OCI-LY7 (cell line): ENCODE results near the gene S100PBP. TPM values are rescaled to one million over a fixed set of nuclear protein-coding genes. Genes with fewer than 3 reads are reported as not detected.

Experiments used
- BruUV-seq: library from RNA; stranded (reverse); fragments of 400-500 nt; replicated peaks from 2 replicates; lab custom pipeline; 2021; lab: Mats Ljungman, UMichigan
- CTCF ChIA-PET: fragments of 300-600 bp; sonication (Branson Sonifier 250); formaldehyde crosslinking; loops from one replicate; lab custom pipeline; 2022; ENCODE audit warnings: antibody characterized with exemption; ENCODE audit not compliant: unreplicated experiment; lab: Charles Lee
- POLR2A ChIA-PET: fragments of 300-600 bp; sonication (Branson Sonifier 250); formaldehyde crosslinking; loops from one replicate; lab custom pipeline; 2022; ENCODE audit warnings: antibody characterized with exemption; lab: Charles Lee
- DNase-seq: peaks from one replicate; pipeline ENCODE4 v3.0.0-alpha.2; 2015; ENCODE audit warnings: low spot score
- H2AFZ ChIP-seq: fragments of 200-600 bp; sonication (generic), shearing (Covaris generic); 2 replicates; pipeline ENCODE4 v1.6.1; 2014; ENCODE audit warnings: mild to moderate bottlenecking, antibody characterized with exemption, low read length, moderate library complexity
- H3K27ac ChIP-seq: fragments of 200-600 bp; sonication (generic); 2 replicates; pipeline ENCODE4 v1.5.1; 2014; ENCODE audit warnings: mixed run types, low read depth, mild to moderate bottlenecking, moderate library complexity, low read length, inconsistent platforms; ENCODE audit not compliant: poor library complexity, severe bottlenecking
- H3K36me3 ChIP-seq: fragments of 200-600 bp; sonication (generic); 2 replicates; pipeline ENCODE4 v1.6.1; 2014; ENCODE audit warnings: mild to moderate bottlenecking, antibody characterized with exemption, low read length, moderate library complexity, mixed read lengths; ENCODE audit not compliant: insufficient read depth
- H3K4me1 ChIP-seq: fragments of 200-600 bp; sonication (generic); 2 replicates; pipeline ENCODE4 v1.5.1; 2014; ENCODE audit warnings: mild to moderate bottlenecking, low read length; ENCODE audit not compliant: insufficient read depth, poor library complexity, severe bottlenecking
- H3K4me2 ChIP-seq: fragments of 200-600 bp; sonication (generic); 2 replicates; pipeline ENCODE4 v1.6.1; 2014; ENCODE audit warnings: mild to moderate bottlenecking, low read length
- H3K4me3 ChIP-seq: fragments of 200-600 bp; sonication (generic); 2 replicates; pipeline ENCODE4 v1.5.1; 2014; ENCODE audit warnings: mild to moderate bottlenecking, low read depth, low read length; ENCODE audit not compliant: poor library complexity, severe bottlenecking
- H3K79me2 ChIP-seq: fragments of 200-600 bp; sonication (generic); 2 replicates; pipeline ENCODE4 v1.6.1; 2016; ENCODE audit warnings: low read depth, mild to moderate bottlenecking, low read length, moderate library complexity, mixed read lengths; ENCODE audit not compliant: insufficient read depth
- H3K9me2 ChIP-seq: fragments of 200-600 bp; sonication (generic); 2 replicates; pipeline ENCODE4 v1.6.1; 2016; ENCODE audit warnings: mild to moderate bottlenecking, low read length, mixed read lengths; ENCODE audit not compliant: insufficient read depth
- H3K9me3 ChIP-seq: fragments of 200-600 bp; sonication (generic); 2 replicates; pipeline ENCODE4 v1.6.1; 2014; ENCODE audit warnings: mild to moderate bottlenecking, mixed run types, low read length, mixed read lengths
- H4K20me1 ChIP-seq: fragments of 200-600 bp; sonication (generic); 2 replicates; pipeline ENCODE4 v1.6.1; 2014; ENCODE audit warnings: mild to moderate bottlenecking, antibody characterized with exemption, low read length, moderate library complexity, mixed read lengths; ENCODE audit not compliant: insufficient read depth
- CTCF ChIP-seq: fragments of 200-600 bp; sonication (generic); conservative IDR thresholded peaks from 2 replicates; pipeline ENCODE4 v1.5.1; 2014; ENCODE audit warnings: mild to moderate bottlenecking, antibody characterized with exemption, low read length, moderate library complexity, mixed read lengths
- EZH2phosphoT487 ChIP-seq: fragments of 200-600 bp; sonication (generic); IDR thresholded peaks from 2 replicates; pipeline ENCODE4 v1.6.1; 2018; ENCODE audit warnings: low read depth, borderline replicate concordance, mild to moderate bottlenecking, mixed run types, antibody characterized with exemption, low read length, moderate library complexity, mixed read lengths
- intact Hi-C: fragments of 100-400 bp; cut with micrococcal nuclease; formaldehyde crosslinking; loops from one replicate; pipeline ENCODE4 v1.10.0; 2022; ENCODE audit not compliant: unreplicated experiment
- total RNA-seq, 2 experiments: library from RNA; depleted of rRNA in 1 of 2; stranded (reverse); fragments of >200 nt in 1 of 2; shearing (Covaris generic) in 1 of 2; gene quantifications; 2 replicates each; pipeline ENCODE4 v1.2.3, GENCODE V29; 2014 to 2022

The S100PBP gene
- total RNA-seq, 2 experiments from 2014 or later = 72.1 to 136 TPM

- POLR2A ChIA-PET = interaction anchor here (0.5 to 0.7 kb wide), 2 partner anchors 150 to 162 kb away, joined by 5 to 13 read pairs; no protein-coding TSS in a partner anchor
- CTCF ChIA-PET = interaction anchor here (1.2 to 1.3 kb wide), 2 partner anchors 16 to 183 kb away, joined by 3 to 4 read pairs; no protein-coding TSS in a partner anchor
- Histone ChIP-seq H4K20me1 (no peaks in the 10 kb centered on the region), H3K36me3 (no peaks in the 10 kb centered on the region), H2AFZ (no peak overlapping the region), H3K4me3 (no peak overlapping the region), H3K79me2 (no peaks in the 10 kb centered on the region), H3K9me2 (no peaks in the 10 kb centered on the region), H3K27ac (no peak overlapping the region), H3K4me2 (peak overlapping the region; percentile 38), H3K9me3 (no peaks in the 10 kb centered on the region), H3K4me1 (peaks cover 43% of the 10 kb centered on the region)
- intact Hi-C loops = no loop called here
- DNase-seq = no peak
- no TSS peak for BruUV-seq
- TF ChIP-seq EZH2phosphoT487 = no peak
- no peak for TF ChIP-seq CTCF
Measured at GRCh38 chr1:32874860-32875752, 57.7 kb downstream of the S100PBP start.

DNA sequence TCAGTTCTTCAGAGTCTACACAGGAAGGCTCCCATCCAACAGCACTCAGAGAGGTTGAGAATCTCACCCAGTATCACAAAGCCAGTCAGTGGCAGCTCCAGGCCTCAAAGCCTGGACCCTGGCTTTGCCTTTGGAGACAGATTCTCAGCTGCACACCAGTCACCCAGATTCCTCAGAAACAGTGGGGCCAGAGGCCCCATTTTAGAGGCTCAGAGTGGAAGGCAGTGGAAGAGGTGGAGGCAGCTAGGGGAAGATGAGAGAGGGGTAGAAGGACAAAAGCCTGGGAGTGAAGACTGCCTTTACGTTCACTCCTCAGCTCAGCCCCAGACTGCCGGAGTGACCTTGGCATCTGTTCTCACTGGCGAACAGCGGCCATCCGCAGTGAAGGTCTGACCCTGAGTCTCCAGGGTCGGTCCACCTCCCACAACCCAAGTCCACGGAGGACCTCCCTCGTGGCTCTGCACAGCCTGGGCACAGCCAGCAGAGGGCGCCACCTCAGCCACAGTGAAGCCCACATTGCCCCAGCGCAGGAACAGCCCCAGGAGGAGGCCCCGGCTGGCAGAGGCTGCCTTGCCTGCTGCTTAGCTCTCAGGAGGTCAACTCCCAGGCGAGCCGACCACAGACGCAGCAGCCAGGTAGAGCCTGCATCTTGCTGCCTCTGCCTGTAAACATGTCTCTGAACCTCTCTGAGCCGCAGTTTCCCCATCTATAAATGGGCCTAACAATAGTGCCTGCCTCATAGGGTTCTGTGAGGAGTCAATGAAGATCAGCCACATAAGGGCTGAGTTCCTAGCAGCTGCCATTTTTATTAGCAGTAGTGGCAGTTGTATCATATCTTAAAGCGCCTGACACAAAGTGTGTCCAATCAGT is 59.1 kb downstream of the S100PBP start:
- Histone ChIP-seq H3K79me2 (no peaks in the 10 kb centered on the region), H3K4me2 (peak overlapping the region; percentile 29; the same call in 1 of the 2 replicates), H3K36me3 (no peaks in the 10 kb centered on the region), H3K4me3 (no peak overlapping the region), H4K20me1 (no peaks in the 10 kb centered on the region), H3K27ac (no peak overlapping the region), H3K9me3 (no peaks in the 10 kb centered on the region), H3K9me2 (no peaks in the 10 kb centered on the region), H3K4me1 (peaks cover 35% of the 10 kb centered on the region), H2AFZ (peak overlapping the region; percentile 20; the same call in 1 of the 2 replicates)
- intact Hi-C loops = loop anchor here (1.0 kb wide), 1 partner anchor 210 kb away; no protein-coding TSS in a partner anchor
- no TSS peak for BruUV-seq
- DNase-seq = peak; percentile 73
- TF ChIP-seq EZH2phosphoT487 = no peak
- TF ChIP-seq CTCF = peak; percentile 97
- POLR2A ChIA-PET = interaction anchor here (0.6 kb wide), 2 partner anchors 23 to 42 kb away, joined by 3 read pairs; no protein-coding TSS in a partner anchor
- CTCF ChIA-PET = interaction anchor here (1.2 kb wide), 1 partner anchor 18 kb away, joined by 3 read pairs; no protein-coding TSS in a partner anchor
